Body of pancreas (tissue), 4 donors: ENCODE results near the gene ENOPH1.
A peak's percentile ranks its signal among the peaks of the same experiment; 100 is the strongest.

Source experiments
- POLR2A ChIP-seq, 3 donors: fragments of 450-650 bp; IDR thresholded peaks; one replicate each; pipeline ENCODE4 v1.6.1; 2016; ENCODE audit warnings: antibody characterized with exemption in 3 of 3, mild to moderate bottlenecking in 2 of 3
- TF ChIP-seq, protein P1 (sequence below), 7 experiments: fragments of 450-650 bp in 4 of 7; fragments of 200-600 bp in 3 of 7; sonication (generic) in 3 of 7; IDR thresholded peaks; one replicate each; pipeline ENCODE4 v1.5.1; 2016 to 2019; ENCODE audit warnings: antibody characterized with exemption in 7 of 7

DNA sequence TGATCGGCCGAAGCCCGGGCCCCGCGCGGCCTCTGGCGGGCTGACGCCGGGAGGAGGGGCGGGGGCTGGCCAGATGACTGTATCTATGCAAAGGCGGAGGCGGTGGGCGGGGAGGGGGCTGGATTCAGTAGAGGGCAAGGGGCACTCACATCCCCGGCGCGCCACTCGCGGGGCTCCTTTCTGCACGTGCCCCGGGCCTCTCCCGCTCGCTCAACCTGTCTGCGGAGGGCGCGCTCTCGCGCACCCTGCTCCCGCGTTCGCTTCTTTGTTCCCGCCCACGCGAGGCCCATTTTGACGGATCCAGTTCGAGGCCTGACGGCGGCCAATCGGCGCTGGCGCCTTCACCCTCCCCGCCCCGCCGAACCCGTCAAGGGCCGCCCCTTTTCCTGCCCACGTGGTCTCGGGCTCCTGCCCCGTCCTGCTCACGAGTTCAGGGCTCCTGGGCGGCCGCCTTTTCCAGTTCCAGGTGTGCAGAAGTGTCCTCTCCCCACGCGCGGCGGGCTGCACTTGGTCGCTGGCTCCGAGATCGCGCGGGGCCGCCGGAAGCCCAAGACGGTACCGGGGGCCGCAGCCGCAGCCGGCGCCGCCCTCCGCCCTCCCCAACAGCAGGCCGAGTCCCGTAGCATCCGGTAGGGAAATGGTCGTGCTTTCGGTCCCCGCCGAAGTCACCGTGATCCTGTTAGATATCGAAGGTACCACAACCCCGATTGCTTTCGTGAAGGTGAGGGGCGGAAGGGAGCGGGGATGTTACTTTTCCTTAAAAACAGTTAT, at the start of gene ENOPH1, which contains the start of gene HNRNPDL:
- TF ChIP-seq, protein P1, sequence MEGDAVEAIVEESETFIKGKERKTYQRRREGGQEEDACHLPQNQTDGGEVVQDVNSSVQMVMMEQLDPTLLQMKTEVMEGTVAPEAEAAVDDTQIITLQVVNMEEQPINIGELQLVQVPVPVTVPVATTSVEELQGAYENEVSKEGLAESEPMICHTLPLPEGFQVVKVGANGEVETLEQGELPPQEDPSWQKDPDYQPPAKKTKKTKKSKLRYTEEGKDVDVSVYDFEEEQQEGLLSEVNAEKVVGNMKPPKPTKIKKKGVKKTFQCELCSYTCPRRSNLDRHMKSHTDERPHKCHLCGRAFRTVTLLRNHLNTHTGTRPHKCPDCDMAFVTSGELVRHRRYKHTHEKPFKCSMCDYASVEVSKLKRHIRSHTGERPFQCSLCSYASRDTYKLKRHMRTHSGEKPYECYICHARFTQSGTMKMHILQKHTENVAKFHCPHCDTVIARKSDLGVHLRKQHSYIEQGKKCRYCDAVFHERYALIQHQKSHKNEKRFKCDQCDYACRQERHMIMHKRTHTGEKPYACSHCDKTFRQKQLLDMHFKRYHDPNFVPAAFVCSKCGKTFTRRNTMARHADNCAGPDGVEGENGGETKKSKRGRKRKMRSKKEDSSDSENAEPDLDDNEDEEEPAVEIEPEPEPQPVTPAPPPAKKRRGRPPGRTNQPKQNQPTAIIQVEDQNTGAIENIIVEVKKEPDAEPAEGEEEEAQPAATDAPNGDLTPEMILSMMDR (IDR thresholded peaks at IDR 0.05) = peak in 1 of 7 experiments; percentile 1
- peak; percentile 80 to 82 (median 81) for TF ChIP-seq POLR2A (IDR thresholded peaks at IDR 0.05)
